Cardiac atrium fibroblast (primary cell): ENCODE data around the gene DEFB132. TPM values are rescaled to one million over a fixed set of nuclear protein-coding genes. Genes with fewer than 3 reads are reported as not detected.

ENCODE experiments used
- total RNA-seq: library from RNA; depleted of rRNA; stranded (reverse); fragments of >200 nt; gene quantifications from 2 replicates; pipeline ENCODE4 v1.2.3, GENCODE V29; 2015

DEFB132 gene
- not detected in 2 replicates for total RNA-seq

DNA sequence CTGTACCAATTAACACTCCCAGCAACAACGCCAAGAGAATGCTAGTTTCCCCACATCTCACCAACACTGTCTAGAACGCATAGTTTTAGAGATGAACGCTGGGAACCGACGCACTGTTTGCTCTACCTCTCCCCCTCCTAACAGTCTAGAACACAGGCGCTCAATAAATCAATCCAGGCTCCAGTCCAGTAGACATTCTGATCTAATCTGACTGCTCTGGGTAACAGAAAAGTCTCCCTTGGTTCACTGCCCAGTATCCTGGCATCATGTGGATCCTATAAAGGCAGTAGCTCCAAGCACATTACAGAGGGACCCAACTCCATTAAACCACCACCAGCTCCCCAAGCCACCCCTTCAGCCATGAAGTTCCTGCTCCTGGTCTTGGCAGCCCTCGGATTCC lies at the start of gene DEFB132:
DEFB132 (plus strand) TSS at position 306 of the 400 bp plus-strand sequence; CDS start at position 361, 55 bp downstream.

GRCh38 chr20:226958-227357 lies 30.6 kb upstream of the DEFB132 start, which contains the start of gene DEFB129:
Gene DEFB129, plus strand, starts transcription at chr20:227258. Its CDS starts 31 bp downstream, at chr20:227289.

GRCh38 chr20:290084-290831 lies 32.7 kb downstream of the DEFB132 start, which contains the start of gene C20orf96:
Gene C20orf96, minus strand, starts transcription at chr20:290750. Its CDS starts 140 bp downstream, at chr20:290610.

DNA sequence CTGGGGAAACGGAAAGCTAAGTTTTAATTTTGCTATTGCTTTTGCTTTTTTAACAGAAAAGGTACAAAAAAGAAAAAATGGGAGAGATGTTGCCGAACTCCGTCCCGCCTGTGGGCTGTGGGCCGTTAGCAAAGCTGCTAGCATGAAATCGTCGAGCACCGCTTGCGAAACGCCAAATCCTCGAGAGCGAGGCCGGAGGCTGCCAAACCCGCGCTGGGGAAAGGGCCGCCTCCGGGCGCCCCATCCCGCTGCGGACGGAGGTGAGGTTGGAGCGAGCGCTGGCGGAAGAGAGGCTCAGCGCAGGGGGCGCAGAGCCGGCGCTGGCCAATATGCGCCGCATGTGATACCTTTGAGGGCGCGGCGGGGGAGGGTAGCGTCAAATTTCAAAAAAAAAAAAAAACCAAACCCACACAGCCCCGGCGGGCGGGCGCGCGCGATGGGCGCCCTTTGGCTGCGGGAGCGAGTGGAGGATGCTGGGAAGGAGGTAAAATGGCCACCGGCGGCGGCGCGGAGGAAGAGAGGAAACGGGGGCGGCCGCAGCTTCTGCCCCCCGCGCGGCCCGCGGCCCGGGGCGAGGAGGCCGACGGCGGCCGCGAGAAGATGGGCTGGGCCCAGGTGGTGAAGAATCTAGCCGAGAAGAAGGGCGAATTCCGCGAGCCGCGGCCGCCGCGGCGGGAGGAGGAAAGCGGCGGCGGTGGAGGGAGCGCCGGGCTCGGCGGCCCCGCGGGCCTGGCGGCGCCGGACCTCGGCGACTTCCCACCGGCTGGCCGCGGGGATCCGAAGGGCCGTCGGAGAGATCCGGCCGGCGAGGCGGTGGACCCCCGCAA lies 39.8 kb downstream of the DEFB132 start, which contains the start of gene ZCCHC3:
ZCCHC3 (plus strand) TSS at position 473 of the 827 bp plus-strand sequence; CDS start at position 490, 17 bp downstream.

Other genes with a start within 250 kb of the DEFB132 start
- not detected in 2 replicates for gene DEFB125, start 170.1 kb upstream of the DEFB132 start, total RNA-seq
- not detected in 2 replicates for gene DEFB126, start 115.1 kb upstream of the DEFB132 start, total RNA-seq
- not detected in 2 replicates for gene DEFB127, start 100.3 kb upstream of the DEFB132 start, total RNA-seq
- not detected in 2 replicates for gene DEFB128, start 68.0 kb upstream of the DEFB132 start, total RNA-seq
- gene DEFB129, start 30.5 kb upstream of the DEFB132 start, total RNA-seq: not detected in 2 replicates
- 0.16 and 0.72 TPM in 2 replicates for gene C20orf96, start 33.0 kb downstream of the DEFB132 start, total RNA-seq
- 18.0 and 18.8 TPM in 2 replicates for gene ZCCHC3, start 39.8 kb downstream of the DEFB132 start, total RNA-seq
- 10.0 and 12.8 TPM in 2 replicates for gene SOX12, start 67.8 kb downstream of the DEFB132 start, total RNA-seq
- gene NRSN2, start 89.4 kb downstream of the DEFB132 start, total RNA-seq: 39.9 and 48.6 TPM in 2 replicates
- 61.6 and 73.7 TPM in 2 replicates for gene TRIB3, start 123.0 kb downstream of the DEFB132 start, total RNA-seq
- 106 and 111 TPM in 2 replicates for gene RBCK1, start 150.6 kb downstream of the DEFB132 start, total RNA-seq
- gene TBC1D20, start 204.8 kb downstream of the DEFB132 start, total RNA-seq: 32.7 and 46.8 TPM in 2 replicates